ENCODE data around the gene LHX4. TPM values are rescaled to one million over a fixed set of nuclear protein-coding genes. Genes with fewer than 3 reads are reported as not detected.

Gene LHX4
- total RNA-seq, 1 donor from 2014 or later, result 0.36 TPM

- Histone ChIP-seq H3K9ac (ENCODE audit: low read length) (no peak overlapping the region), H3K4me3 (ENCODE audit: insufficient read depth, low read depth, low read length) (no peak overlapping the region), H4K20me1 (ENCODE audit: insufficient read depth, low read length) (no peaks in the 10 kb centered on the region), H3K9me3 (ENCODE audit: insufficient read depth, low read depth, low read length) (no peaks in the 10 kb centered on the region), H3K4me1 (ENCODE audit: insufficient read depth, low read length) (no peaks in the 10 kb centered on the region), H2AFZ (ENCODE audit: low read depth, low read length) (no peak overlapping the region), H3K27me3 (ENCODE audit: insufficient read depth, low read length) (no peaks in the 10 kb centered on the region), H3K36me3 (ENCODE audit: insufficient read depth, low read length) (peaks cover 5% of the 10 kb centered on the region), H3K4me2 (ENCODE audit: low read length) (no peak overlapping the region), H3K79me2 (ENCODE audit: insufficient read depth, low read length) (no peaks in the 10 kb centered on the region), H3K27ac (ENCODE audit: low read depth, low read length) (no peak overlapping the region)
- no peak for FAIRE-seq
- Mint-ChIP-seq H3K4me1 (ENCODE audit: low read depth, unreplicated experiment) (no peaks in the 10 kb centered on the region), H3K27me3 (ENCODE audit: low read depth, unreplicated experiment) (peaks cover 18% of the 10 kb centered on the region), H3K4me3 (ENCODE audit: unreplicated experiment) (no peak overlapping the region), H3K36me3 (ENCODE audit: low read depth, unreplicated experiment) (peaks cover 40% of the 10 kb centered on the region), H3K9me3 (ENCODE audit: unreplicated experiment) (peaks cover 2% of the 10 kb centered on the region), H3K27ac (ENCODE audit: unreplicated experiment) (no peak overlapping the region)
- DNase-seq (ENCODE audit: low read depth), result no peak
- TF ChIP-seq CTCF (IDR thresholded peaks at IDR 0.05; ENCODE audit: insufficient read depth, low read depth, low read length) (no peak), EZH2 (IDR thresholded peaks at IDR 0.05; ENCODE audit: insufficient read depth, low read length) (no peak)
These were observed 34.7 kb upstream of the LHX4 start for GRCh38 chr1:180195401-180195800.

GRCh38 chr1:180195916-180196315 is 34.1 kb upstream of the LHX4 start:
- H3K79me2 ChIP-seq (ENCODE audit: insufficient read depth, low read length), result no peaks in the 10 kb centered on the region
- no peaks in the 10 kb centered on the region for H4K20me1 ChIP-seq (ENCODE audit: insufficient read depth, low read length)

More at GRCh38 chr1:180195916-180196315, 34.1 kb upstream of the LHX4 start:
- H2AFZ ChIP-seq (ENCODE audit: low read depth, low read length), result no peak overlapping the region
- Mint-ChIP-seq H3K27ac (ENCODE audit: unreplicated experiment) (no peak overlapping the region), H3K36me3 (ENCODE audit: low read depth, unreplicated experiment) (peaks cover 39% of the 10 kb centered on the region), H3K4me1 (ENCODE audit: low read depth, unreplicated experiment) (no peaks in the 10 kb centered on the region), H3K27me3 (ENCODE audit: low read depth, unreplicated experiment) (peaks cover 18% of the 10 kb centered on the region), H3K4me3 (ENCODE audit: unreplicated experiment) (no peak overlapping the region), H3K9me3 (ENCODE audit: unreplicated experiment) (peaks cover 2% of the 10 kb centered on the region)
- H3K4me1 ChIP-seq (ENCODE audit: insufficient read depth, low read length), result no peaks in the 10 kb centered on the region
- DNase-seq (ENCODE audit: low read depth) (no peak), FAIRE-seq (no peak)
- TF ChIP-seq CTCF (IDR thresholded peaks at IDR 0.05; ENCODE audit: insufficient read depth, low read depth, low read length) (no peak), EZH2 (IDR thresholded peaks at IDR 0.05; ENCODE audit: insufficient read depth, low read length) (no peak)
- no peak overlapping the region for H3K4me2 ChIP-seq (ENCODE audit: low read length)
- H3K27ac ChIP-seq (ENCODE audit: low read depth, low read length), result no peak overlapping the region
- peaks cover 5% of the 10 kb centered on the region for H3K36me3 ChIP-seq (ENCODE audit: insufficient read depth, low read length)
- H3K9ac ChIP-seq (ENCODE audit: low read length), result no peak overlapping the region
- H3K9me3 ChIP-seq (ENCODE audit: insufficient read depth, low read depth, low read length), result no peaks in the 10 kb centered on the region
- H3K4me3 ChIP-seq (ENCODE audit: insufficient read depth, low read depth, low read length), result no peak overlapping the region
- no peaks in the 10 kb centered on the region for H3K27me3 ChIP-seq (ENCODE audit: insufficient read depth, low read length)

Data from astrocyte (in vitro differentiated cells and primary cell).